Forelimb muscle (tissue), 1 donor: ENCODE measurements around the gene PCNX2. TPM values are rescaled to one million over a fixed set of nuclear protein-coding genes. Genes with fewer than 3 reads are reported as not detected.

ENCODE experiments used
- DNase-seq: peaks from one replicate; pipeline ENCODE4 v3.0.0-alpha.2; 2013; ENCODE audit warnings: low read depth
- polyA plus RNA-seq: library from polyadenylated mRNA; unstranded; fragments of 120-200 nt; gene quantifications from one replicate; pipeline ENCODE4 v1.2.1, GENCODE V29; 2013; ENCODE audit not compliant: insufficient read length

The PCNX2 gene
- polyA plus RNA-seq, 1 donor = 2.5 TPM

- no peak for DNase-seq
These were observed 33.8 kb downstream of the PCNX2 start for GRCh38 chr1:233261695-233262094.

- DNase-seq = no peak
These were observed 34.3 kb downstream of the PCNX2 start for GRCh38 chr1:233261206-233261605.

DNA sequence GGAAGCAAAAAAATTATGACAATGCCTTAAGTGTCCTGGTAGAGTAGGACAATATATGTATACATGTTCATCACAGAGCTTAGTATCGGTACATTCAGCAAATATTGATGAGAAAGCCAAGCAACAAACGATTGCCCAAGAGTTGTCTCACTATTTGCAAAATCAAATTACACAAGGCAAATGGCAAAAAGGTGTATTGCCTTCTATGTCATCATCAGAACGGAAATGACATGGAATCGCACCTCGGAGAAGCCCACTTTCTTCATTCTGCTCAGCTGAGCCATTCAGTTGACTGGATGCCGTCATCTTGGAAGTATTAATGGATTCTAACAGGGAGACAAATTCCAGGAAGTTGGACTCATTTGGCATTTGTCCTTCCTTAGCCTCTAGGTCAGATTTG is 37.7 kb downstream of the PCNX2 start:
- no peak for DNase-seq

DNA sequence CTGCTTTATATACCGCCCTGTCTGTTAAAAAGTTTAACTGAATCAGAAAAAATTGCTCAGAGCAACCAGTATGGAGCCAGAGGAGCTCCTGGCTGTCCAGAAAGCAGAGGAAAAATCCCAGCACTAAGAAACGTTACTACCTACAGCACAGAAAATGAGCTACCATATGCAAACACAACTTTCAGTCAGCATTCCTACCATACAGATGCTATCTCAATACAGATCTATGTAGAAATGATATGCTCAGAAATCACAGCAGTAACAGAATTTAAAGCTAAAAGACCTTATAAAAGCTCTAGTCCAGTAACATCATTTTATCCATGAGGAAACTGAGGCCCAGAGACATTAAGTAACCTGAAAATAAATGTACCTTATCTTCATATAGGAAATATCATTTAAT is 38.7 kb downstream of the PCNX2 start:
- DNase-seq = no peak

DNA sequence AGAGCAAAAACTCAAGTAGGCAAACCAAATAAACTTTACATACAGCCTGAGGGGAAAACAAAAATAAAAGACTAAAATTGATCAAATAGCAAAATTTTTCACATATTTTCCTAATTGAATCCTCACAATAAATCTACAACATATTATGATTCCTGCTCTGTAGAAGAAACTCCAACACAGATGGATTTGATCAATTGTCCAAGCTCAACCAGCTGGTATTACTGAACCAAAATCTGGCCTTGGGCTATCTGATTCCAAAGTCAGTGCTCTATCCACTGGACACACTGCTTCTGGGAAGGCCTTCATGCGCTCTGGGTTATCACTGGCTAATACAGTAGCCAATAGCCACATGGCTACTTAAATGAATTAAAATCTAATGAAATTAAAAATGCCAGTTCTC is 39.3 kb downstream of the PCNX2 start:
- no peak for DNase-seq

GRCh38 chr1:233255145-233255544 is 40.4 kb downstream of the PCNX2 start:
- no peak for DNase-seq

DNA sequence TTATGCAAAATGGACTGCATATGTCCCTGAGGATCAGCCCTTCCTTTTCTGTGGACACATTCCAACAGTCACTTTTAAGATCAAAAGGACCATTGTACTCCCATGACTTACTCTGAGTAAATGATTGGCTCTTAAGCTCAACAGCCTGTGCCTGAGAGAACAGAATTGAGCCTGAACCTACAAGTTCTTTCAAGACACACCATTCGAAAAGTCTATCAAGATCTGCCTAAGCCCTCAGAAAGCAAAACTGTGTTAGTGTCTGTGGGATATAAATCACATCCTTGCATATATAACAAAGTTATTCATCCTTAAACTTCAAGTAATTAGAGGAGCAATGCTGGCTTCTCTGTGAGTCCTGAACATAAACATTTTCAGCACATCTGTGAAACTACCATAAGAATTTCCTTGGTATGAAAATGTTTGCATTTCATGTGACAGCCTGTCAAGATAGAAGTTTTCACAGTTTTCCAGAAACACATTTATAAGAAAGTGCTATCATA is 41.6 kb downstream of the PCNX2 start:
- no peak for DNase-seq

- DNase-seq = no peak
These were observed 42.2 kb downstream of the PCNX2 start for GRCh38 chr1:233253231-233253831.

GRCh38 chr1:233252441-233252840 is 43.1 kb downstream of the PCNX2 start:
- DNase-seq = no peak

DNA sequence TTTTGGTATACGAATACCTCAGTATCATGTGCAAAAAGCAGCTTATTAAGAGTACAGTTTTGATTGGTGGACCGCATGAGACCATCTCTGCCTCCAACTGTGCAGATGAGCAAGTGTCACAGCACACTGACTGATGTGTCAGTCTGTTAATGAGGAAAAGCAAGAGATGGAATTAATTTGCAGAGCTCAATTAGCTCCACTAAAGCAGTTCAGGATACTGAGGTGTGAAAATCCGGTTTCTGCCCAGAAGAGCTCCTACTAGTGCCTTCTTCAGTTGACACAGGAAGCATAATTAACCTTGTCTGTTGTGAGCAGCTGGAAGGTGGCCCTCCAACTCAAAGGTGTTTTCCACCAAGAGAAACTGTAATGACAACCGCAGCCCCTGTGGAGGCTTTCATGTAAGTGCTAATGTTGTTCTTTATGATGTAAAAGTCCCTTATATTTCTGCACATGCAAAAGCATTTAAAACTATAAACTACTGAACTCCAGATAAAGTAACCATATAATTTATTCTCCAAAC is 44.3 kb downstream of the PCNX2 start:
- no peak for DNase-seq

- DNase-seq = no peak
These were observed 47.5 kb downstream of the PCNX2 start for GRCh38 chr1:233248014-233248413.

DNA sequence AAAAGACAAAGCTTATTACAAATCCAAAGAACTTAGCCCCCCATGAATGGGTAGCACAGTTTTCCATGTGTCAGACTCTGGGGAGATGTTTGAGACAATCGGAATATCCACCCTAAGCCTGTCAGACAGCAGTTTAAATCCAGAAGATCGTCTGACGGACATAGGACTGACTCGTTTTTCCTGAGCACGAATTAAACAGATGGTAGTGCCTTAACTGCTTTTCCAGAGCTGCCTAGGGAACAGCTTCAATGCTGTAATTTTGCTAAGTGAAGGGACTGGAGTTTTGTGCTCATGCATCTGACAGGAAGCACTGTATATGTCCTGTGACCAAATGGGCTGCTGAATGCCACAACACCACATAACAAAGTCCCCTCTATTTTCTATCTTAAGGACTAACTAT is 48.6 kb downstream of the PCNX2 start:
- DNase-seq = no peak

GRCh38 chr1:233245191-233245765 is 50.2 kb downstream of the PCNX2 start:
- no peak for DNase-seq

GRCh38 chr1:233244183-233244582 is 51.3 kb downstream of the PCNX2 start:
- no peak for DNase-seq

- no peak for DNase-seq
These were observed 52.6 kb downstream of the PCNX2 start for GRCh38 chr1:233242827-233243483.

DNA sequence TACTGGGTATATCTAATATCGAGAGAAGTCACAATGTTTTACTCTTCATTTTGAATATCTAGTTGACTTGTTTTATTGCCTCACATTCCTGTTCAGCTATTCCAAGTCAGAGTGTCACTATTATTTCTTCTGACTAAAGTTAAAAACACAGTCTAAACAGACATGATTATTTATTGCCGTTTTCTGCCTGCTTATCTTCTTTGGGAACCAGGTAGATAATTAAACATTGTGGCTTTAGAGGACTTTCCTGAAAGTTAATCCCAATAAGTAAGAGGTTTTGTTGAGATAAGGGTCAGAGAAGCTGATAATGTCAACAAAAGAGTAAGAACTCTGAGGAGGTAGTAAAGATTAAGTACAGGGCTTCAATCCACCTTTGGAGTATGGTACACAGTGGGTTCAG is 53.8 kb downstream of the PCNX2 start:
- no peak for DNase-seq

- DNase-seq = no peak
These were observed 54.5 kb downstream of the PCNX2 start for GRCh38 chr1:233240829-233241682.

- no peak for DNase-seq
These were observed 55.2 kb downstream of the PCNX2 start for GRCh38 chr1:233240371-233240770.

DNA sequence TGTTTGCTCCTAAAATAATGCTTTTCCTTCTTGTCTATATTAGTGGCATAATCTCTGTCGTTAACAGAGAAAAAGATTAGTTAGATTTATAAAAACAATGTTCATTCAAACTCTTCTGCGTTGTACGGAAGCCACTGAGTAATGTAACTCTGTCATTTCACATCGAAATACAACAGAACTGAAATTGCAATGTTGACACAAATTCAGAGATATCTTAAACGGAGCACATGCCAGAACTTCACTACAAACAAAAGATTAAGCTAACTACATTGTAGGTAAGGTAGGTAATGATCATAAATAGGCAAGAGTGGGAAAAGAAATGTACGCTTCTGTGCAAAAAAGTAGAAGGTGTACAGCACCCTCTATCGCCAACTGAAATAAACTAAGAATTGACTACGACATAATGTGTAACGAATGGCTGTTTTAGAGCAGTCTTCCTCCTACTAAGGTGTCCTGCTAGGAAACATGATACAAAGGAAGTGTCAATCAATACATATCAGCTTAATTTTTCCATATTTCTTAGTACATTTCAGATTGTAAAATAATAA is 56.6 kb downstream of the PCNX2 start:
- no peak for DNase-seq

GRCh38 chr1:233237647-233238046 is 57.9 kb downstream of the PCNX2 start:
- DNase-seq = no peak

DNA sequence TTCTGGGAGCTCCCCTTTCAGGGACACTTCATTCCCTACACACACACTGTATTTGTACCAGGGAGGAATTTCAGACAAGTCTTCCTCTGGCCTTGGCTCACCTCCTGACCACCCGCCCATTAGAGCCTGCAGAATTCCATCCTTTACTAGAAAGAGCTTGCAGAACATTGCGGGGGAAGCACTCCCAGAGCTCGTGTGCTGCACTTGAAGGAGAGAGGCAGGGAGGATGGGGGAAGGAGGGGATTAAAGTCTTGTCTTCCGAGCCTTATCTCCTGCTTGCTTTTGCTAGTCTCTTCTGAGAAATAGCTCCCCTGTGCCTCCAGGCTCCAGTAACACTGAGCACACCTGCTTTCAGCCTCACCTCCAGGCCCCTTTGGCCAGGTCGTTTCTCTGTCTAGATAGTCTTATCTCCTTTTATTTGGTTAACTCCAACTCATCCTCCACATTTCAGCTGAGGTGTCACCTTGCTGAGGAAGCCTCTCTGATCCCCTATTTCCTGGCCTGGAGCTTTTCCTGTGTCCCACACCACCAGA is 62.0 kb downstream of the PCNX2 start:
- no peak for DNase-seq

DNA sequence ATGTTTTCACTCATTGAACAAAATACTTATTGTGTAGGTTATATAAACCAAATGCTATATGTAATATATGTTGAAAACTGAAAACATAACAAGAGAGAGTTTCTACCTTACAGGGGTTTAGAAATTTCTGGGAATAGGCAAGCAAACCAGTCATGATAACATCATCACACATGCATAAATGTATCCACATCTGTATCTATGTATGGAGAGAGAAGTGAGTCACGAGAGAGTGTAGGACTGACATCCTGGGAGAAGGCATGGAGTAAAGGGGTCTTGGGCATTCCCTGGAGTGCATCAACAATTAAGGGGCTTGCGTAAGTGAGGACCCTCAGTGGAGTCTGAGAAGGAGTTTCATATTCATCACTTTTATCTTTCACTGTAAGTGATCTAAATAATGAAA is 65.5 kb downstream of the PCNX2 start:
- no peak for DNase-seq
